ENCODE measurements around the gene KRT16.
"Not testable (repeated sequence)": the region's sequence is repeated elsewhere in the genome, so short reads cannot be mapped to it uniquely, and the experiment has no call there.

DNA sequence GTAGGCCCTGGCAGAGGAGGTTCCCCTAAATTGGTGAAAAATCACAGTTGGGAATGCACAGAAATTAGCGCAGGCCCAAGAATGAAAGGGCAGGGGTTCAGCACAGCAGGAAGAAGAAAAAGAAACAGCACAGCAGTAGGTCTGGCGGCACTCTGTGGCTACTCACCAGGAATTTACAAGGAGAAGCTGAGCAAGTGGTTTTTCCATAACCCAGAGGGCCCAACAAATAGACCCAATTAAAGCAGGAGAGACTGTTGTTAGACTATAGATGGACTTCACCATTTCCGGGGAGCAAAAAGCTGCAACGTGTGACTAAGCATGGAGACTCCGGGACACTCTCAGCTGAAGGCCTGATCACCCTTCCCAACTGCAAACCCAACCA is 14.3 kb upstream of the KRT16 start:
- TF ChIP-seq, protein P1, sequence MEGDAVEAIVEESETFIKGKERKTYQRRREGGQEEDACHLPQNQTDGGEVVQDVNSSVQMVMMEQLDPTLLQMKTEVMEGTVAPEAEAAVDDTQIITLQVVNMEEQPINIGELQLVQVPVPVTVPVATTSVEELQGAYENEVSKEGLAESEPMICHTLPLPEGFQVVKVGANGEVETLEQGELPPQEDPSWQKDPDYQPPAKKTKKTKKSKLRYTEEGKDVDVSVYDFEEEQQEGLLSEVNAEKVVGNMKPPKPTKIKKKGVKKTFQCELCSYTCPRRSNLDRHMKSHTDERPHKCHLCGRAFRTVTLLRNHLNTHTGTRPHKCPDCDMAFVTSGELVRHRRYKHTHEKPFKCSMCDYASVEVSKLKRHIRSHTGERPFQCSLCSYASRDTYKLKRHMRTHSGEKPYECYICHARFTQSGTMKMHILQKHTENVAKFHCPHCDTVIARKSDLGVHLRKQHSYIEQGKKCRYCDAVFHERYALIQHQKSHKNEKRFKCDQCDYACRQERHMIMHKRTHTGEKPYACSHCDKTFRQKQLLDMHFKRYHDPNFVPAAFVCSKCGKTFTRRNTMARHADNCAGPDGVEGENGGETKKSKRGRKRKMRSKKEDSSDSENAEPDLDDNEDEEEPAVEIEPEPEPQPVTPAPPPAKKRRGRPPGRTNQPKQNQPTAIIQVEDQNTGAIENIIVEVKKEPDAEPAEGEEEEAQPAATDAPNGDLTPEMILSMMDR (IDR thresholded peaks at IDR 0.05) = not testable (repeated sequence)
- TF ChIP-seq EP300 (IDR thresholded peaks at IDR 0.05) = not testable (repeated sequence)
